DOHH2 (cell line): Measurements from ENCODE around the gene ABCC9.

ENCODE experiments used
- CTCF ChIP-seq: fragments of 200-600 bp; sonication (generic); IDR thresholded peaks from one replicate; pipeline ENCODE4 v1.5.1; 2014; ENCODE audit warnings: antibody characterized with exemption, mild to moderate bottlenecking, low read depth, low read length; ENCODE audit not compliant: poor library complexity, severe bottlenecking
- EZH2phosphoT487 ChIP-seq: fragments of 200-600 bp; sonication (generic); IDR thresholded peaks from 2 replicates; pipeline ENCODE4 v1.6.1; 2017; ENCODE audit warnings: borderline replicate concordance, mild to moderate bottlenecking, antibody characterized with exemption, low read length, moderate library complexity, mixed read lengths

GRCh38 chr12:21795648-21796328 is 145.4 kb downstream of the ABCC9 start:
- TF ChIP-seq CTCF (no peak), EZH2phosphoT487 (no peak)
